ENCODE data around the gene OS9.

The OS9 gene

DNA sequence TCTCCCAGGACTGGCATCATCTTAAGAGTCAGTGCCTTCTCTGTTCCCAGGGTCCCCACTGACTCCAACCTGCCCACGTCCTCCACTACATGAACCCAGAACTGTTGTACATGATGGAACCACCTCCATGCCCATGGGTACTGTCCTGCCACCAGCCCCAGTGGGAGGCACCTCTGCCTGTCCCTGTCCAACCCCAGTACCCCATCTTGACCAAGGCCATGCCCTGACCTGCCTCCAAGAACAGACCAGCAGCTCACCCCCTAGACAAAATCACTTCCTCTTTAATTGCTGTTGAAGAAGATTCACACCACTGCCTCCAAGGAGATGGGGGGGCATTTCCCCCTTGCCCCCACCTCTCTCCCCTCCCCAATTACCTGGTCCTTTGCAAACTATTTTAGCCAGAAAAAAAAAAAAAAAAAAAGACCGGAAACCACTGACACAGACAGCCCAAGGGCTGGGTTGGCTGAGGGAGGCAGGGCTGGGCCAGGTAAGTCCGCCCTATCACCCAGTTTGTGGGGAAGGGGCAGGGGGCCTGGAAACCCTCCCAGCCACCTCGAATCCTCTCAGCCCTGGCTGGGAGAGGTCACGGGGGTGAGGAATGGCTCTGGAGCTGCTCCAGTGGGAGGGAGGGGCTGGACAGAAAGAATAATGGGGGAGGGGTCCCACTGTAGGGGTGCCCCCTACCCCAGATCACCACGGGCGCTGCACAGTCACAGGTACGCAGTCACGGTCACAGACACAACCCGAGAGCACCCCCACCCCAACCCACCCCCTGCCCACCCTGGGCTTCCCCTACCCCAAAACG is 31.2 kb downstream of the OS9 start:
- H3K36me3 ChIP-seq (ENCODE audit: insufficient read depth, low read length) = peaks cover 12% of the 10 kb centered on the region
- H3K27me3 ChIP-seq (ENCODE audit: control insufficient read depth, insufficient read depth, low read length) = peaks cover 4% of the 10 kb centered on the region
- peaks cover 9% of the 10 kb centered on the region for H3K4me1 ChIP-seq (ENCODE audit: control insufficient read depth, insufficient read depth, low read length)
- H3K9ac ChIP-seq (ENCODE audit: low read depth, low read length) = no peak overlapping the region
- no peaks in the 10 kb centered on the region for H3K9me3 ChIP-seq (replicated peaks; ENCODE audit: low read length)
- H3K4me2 ChIP-seq (ENCODE audit: low read length) = no peak overlapping the region
- no peak overlapping the region for H3K4me3 ChIP-seq (ENCODE audit: low read length)

DNA sequence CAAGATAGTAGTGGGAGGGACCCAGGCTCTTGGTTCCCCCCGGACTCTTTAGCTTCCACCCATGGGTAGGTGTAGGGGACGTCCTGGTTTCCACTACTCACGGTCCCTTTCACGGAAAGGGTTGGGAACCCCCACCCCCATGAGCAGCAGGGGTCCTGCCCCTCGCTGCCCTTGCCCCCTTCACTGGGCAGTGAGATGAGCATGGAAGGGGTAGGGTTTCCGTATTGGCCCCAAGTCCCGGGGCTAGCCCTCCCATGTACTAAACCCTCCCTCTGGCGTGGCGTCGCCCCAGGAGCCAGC is 31.9 kb downstream of the OS9 start:
- peak overlapping the region; percentile 82 for H3K9ac ChIP-seq (ENCODE audit: low read depth, low read length)
- peak overlapping the region; percentile 86 for H3K4me3 ChIP-seq (ENCODE audit: low read length)
- H3K36me3 ChIP-seq (ENCODE audit: insufficient read depth, low read length) = peaks cover 6% of the 10 kb centered on the region
- H3K27me3 ChIP-seq (ENCODE audit: control insufficient read depth, insufficient read depth, low read length) = peaks cover 7% of the 10 kb centered on the region
- H3K9me3 ChIP-seq (replicated peaks; ENCODE audit: low read length) = no peaks in the 10 kb centered on the region
- H3K4me2 ChIP-seq (ENCODE audit: low read length) = peak overlapping the region; percentile 87
- H3K4me1 ChIP-seq (ENCODE audit: control insufficient read depth, insufficient read depth, low read length) = peaks cover 9% of the 10 kb centered on the region

DNA sequence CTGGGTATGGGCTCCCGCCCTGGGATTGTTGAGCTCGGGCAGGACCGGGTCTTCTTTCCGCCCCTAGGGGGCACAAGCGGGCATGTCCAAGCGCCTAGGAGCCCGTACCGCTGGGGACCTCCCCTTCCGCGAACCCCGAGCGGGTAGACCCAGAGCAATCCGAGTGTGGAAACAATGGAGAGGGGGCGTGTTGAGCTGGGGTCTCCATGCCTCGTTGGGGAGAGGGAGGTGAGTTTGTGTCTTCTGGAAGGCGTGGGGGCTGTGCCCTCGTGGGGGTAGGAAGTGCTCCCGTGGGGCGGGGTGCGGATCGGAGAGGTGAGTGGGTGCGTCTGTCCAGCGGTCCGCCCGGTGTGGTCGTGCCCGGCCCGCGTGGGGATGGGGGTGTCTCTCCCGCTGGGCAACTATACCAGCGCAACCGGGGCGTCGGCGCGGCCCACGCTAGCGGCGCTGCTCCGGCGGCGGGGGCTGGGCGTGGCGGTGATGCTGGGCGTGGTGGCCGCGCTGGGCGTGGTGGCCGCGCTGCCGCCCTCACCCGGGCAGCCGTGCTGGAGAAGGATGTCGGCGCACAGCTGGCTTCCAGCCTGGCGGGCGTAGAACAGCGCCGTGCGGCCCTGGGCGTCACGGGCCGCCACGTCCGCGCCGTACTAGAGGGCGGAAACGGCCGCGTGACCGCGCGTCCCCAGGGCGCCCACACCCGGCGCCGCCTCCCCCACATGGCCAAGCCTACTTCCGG is 32.4 kb downstream of the OS9 start:
- H3K9ac ChIP-seq (ENCODE audit: low read depth, low read length) = peak overlapping the region; percentile 82
- H3K4me3 ChIP-seq (ENCODE audit: low read length) = peak overlapping the region; percentile 86
- H3K36me3 ChIP-seq (ENCODE audit: insufficient read depth, low read length) = peaks cover 6% of the 10 kb centered on the region
- H3K4me1 ChIP-seq (ENCODE audit: control insufficient read depth, insufficient read depth, low read length) = peaks cover 9% of the 10 kb centered on the region
- peaks cover 7% of the 10 kb centered on the region for H3K27me3 ChIP-seq (ENCODE audit: control insufficient read depth, insufficient read depth, low read length)
- no peaks in the 10 kb centered on the region for H3K9me3 ChIP-seq (replicated peaks; ENCODE audit: low read length)
- H3K4me2 ChIP-seq (ENCODE audit: low read length) = peak overlapping the region; percentile 87

DNA sequence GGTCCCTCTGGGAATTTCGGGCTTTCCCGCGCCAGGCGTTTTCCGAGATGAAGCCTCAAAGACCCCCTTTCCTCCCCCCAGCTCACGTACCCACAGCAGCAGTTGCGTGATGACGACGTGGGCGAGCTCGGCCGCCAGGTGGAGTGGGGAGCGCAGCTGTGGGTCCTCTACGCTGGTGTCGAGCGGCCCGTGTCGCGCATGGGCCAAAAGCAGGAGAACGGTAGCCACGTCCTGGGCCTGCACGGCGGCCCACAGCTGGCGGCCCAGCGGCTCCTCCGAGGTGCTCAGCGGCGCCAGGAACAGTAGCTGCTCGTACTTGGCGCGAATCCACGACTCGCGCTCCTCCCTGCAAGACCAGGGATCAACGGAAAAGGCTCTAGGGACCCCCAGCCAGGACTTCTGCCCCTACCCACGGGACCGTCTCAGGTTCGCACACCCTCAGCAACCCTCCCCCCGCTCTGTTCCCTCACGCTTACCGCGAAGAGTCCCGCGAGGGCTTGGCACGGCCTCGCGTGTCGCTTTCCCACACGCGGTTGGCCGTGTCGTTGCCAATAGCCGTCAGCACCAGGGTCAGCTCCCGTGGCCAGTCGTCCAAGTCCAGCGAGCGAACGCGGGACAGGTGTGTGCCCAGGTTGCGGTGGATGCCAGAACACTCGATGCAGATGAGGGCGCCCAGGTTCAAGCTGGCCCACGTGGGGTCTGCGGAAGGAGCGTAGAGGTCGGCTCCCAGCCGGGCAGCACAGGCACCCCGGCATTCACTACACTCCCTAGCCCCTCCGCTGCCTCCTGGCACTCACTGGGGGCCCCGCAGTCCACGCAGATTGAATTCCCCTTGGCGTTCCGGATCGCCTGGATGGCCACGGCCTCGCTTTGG is 33.2 kb downstream of the OS9 start:
- Histone ChIP-seq H3K27me3 (ENCODE audit: control insufficient read depth, insufficient read depth, low read length) (peaks cover 7% of the 10 kb centered on the region), H3K36me3 (ENCODE audit: insufficient read depth, low read length) (no peaks in the 10 kb centered on the region), H3K9ac (ENCODE audit: low read depth, low read length) (peak overlapping the region; percentile 82), H3K4me1 (ENCODE audit: control insufficient read depth, insufficient read depth, low read length) (peaks cover 9% of the 10 kb centered on the region), H3K4me2 (ENCODE audit: low read length) (peak overlapping the region; percentile 87), H3K9me3 (replicated peaks; ENCODE audit: low read length) (no peaks in the 10 kb centered on the region), H3K4me3 (ENCODE audit: low read length) (peak overlapping the region; percentile 86)

DNA sequence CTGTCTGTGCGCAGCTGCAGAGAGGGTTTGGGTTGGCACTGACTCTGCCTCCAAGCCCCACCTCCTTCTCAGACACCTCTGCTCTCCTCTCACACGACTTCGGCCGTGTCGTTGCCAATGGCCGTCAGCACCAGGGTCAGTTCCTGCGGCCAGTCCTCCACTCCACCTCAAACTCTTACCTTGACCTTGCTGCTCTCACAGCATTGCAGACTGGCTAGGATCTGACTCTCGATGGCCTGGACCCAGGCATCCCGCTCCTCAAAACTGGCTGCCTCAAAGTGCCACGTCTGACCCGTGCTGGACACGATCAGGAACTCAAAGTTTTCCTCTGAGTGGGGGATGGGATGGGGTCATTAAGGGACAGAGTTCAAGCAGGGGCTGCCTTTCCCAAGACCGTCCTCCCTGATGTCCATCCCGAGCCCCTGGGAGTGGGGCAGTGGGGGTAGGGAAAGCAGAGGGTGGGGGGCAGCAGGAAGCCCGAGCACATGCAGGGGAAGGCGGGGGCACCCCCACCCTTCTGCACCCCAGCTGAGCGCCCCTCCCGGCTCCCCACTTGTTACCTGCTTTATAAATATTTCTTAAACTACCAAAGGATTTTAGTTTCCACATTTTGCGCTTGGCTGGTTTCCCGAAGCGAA is 33.9 kb downstream of the OS9 start:
- H3K9ac ChIP-seq (ENCODE audit: low read depth, low read length) = no peak overlapping the region
- H3K4me3 ChIP-seq (ENCODE audit: low read length) = no peak overlapping the region
- no peaks in the 10 kb centered on the region for H3K9me3 ChIP-seq (replicated peaks; ENCODE audit: low read length)
- no peak overlapping the region for H3K4me2 ChIP-seq (ENCODE audit: low read length)
- no peaks in the 10 kb centered on the region for H3K36me3 ChIP-seq (ENCODE audit: insufficient read depth, low read length)
- peaks cover 9% of the 10 kb centered on the region for H3K4me1 ChIP-seq (ENCODE audit: control insufficient read depth, insufficient read depth, low read length)
- peaks cover 12% of the 10 kb centered on the region for H3K27me3 ChIP-seq (ENCODE audit: control insufficient read depth, insufficient read depth, low read length)

DNA sequence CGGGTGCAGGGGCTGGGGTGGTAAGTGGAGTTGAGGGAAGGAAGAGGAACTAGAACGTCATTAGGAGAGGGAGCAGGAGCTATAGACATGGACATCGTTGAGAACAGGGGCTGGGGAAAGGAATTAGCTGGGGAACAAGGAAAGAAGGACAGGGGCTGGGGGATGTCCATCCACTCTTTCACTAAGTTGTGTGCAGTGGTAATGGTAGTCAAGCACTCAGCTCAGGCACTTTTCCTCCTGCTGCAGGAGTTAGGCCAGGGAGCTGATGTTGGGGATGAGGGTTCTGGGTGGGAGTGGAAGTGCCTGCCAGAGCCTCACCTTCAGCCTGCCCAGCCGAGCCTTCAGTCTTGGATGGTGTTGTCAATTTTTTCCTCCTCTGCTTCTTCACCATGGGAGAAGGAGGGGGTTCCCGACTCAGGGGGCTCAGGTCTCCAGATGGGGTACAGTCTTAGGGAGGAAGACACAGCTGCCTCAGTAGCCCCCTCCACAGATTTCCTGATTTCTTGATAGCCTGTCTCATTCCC is 35.5 kb downstream of the OS9 start:
- Histone ChIP-seq H3K27me3 (ENCODE audit: control insufficient read depth, insufficient read depth, low read length) (peaks cover 21% of the 10 kb centered on the region), H3K9ac (ENCODE audit: low read depth, low read length) (no peak overlapping the region), H3K9me3 (replicated peaks; ENCODE audit: low read length) (no peaks in the 10 kb centered on the region), H3K36me3 (ENCODE audit: insufficient read depth, low read length) (no peaks in the 10 kb centered on the region), H3K4me1 (ENCODE audit: control insufficient read depth, insufficient read depth, low read length) (peaks cover 9% of the 10 kb centered on the region), H3K4me2 (ENCODE audit: low read length) (no peak overlapping the region), H3K4me3 (ENCODE audit: low read length) (no peak overlapping the region)

DNA sequence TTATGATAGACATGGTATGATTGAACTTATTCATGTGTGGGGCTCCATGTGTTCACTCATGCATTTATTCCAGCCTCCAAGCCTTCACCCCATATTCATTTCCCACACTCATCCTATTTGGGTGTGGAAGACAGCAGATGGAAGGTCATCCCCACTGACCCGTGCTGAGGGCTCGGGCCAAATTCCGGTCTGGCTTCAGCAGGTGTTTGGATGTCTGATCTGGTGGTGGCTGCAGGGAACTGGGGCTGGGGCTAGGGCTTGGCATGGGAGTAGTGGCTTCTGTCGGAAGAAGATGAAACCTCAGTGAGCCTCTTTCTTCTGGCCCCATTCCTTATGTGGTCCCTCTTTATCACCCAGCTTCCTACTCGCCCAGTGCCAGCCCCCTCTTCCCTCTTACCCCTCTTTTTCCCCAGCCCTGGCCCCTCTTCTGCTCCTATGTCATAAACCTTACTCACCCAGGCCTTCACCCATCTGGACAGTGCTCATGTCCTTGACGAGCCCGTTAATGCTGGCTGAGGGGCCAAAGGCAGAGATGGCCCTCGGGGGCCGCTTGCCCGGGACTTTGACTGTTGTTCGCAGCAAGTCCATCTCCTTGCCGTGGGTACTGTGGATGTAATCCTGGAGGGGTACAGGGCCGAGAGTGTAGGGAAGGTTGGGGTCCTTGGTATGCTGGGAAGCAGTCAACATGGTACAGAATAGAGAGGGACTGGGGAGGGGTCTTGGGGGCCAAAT is 36.6 kb downstream of the OS9 start:
- peaks cover 32% of the 10 kb centered on the region for H3K27me3 ChIP-seq (ENCODE audit: control insufficient read depth, insufficient read depth, low read length)
- H3K4me2 ChIP-seq (ENCODE audit: low read length) = no peak overlapping the region
- peaks cover 9% of the 10 kb centered on the region for H3K4me1 ChIP-seq (ENCODE audit: control insufficient read depth, insufficient read depth, low read length)
- H3K4me3 ChIP-seq (ENCODE audit: low read length) = no peak overlapping the region
- no peaks in the 10 kb centered on the region for H3K36me3 ChIP-seq (ENCODE audit: insufficient read depth, low read length)
- no peak overlapping the region for H3K9ac ChIP-seq (ENCODE audit: low read depth, low read length)
- H3K9me3 ChIP-seq (replicated peaks; ENCODE audit: low read length) = no peaks in the 10 kb centered on the region

DNA sequence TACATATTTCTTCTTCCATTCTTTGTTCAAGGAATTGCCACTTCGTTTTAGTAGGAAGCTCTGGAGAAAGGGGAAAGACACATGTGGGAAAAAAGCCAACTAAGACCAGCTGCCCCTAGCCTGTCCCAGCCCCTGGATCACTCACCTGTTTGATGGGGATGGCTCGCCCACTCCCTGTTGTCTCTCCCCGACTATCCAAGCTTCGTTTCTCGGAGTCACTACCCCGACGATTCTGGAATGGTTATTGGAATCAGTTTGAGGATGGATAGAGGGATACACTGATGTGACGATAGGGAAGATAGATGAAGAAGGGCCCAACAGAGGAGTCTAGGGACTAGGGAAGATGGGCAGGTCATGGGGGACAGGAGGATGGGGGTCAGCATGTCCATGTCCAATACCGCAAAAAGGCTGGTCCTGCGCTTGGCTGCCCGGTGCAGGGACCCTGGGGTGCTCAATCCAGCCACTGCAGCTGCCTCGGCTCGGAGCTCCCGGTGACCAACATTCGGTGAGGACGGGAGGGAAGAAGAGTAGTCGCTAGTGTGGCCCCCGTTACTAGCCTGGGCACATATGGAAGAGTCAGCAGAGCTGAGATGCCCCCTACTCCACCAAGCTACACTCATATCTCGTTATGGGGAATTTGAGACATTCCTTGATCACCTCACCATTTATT is 37.6 kb downstream of the OS9 start:
- Histone ChIP-seq H3K4me1 (ENCODE audit: control insufficient read depth, insufficient read depth, low read length) (peaks cover 17% of the 10 kb centered on the region), H3K27me3 (ENCODE audit: control insufficient read depth, insufficient read depth, low read length) (peaks cover 42% of the 10 kb centered on the region), H3K9ac (ENCODE audit: low read depth, low read length) (no peak overlapping the region), H3K4me3 (ENCODE audit: low read length) (no peak overlapping the region), H3K9me3 (replicated peaks; ENCODE audit: low read length) (no peaks in the 10 kb centered on the region), H3K4me2 (ENCODE audit: low read length) (no peak overlapping the region), H3K36me3 (ENCODE audit: insufficient read depth, low read length) (no peaks in the 10 kb centered on the region)

DNA sequence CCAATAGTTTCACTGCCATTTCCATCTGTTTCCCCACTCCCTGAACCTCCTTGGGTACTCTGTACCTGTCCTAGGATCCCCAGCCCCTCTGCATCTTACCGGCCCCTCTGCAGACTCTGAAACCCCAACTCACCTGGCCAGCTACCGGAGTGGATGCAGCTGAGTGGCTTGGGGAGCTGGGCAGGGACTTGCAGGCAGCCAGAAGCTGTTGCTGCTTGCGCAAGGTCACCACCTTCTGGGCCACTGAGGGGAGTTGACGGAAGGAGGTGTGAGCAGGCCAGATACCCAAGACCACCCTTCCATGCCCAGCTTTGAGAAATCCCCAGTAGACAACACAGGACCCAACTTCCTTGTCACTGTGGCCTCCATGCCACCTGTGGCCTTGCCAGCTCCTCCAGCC is 38.3 kb downstream of the OS9 start:
- Histone ChIP-seq H3K9ac (ENCODE audit: low read depth, low read length) (no peak overlapping the region), H3K36me3 (ENCODE audit: insufficient read depth, low read length) (no peaks in the 10 kb centered on the region), H3K4me1 (ENCODE audit: control insufficient read depth, insufficient read depth, low read length) (peaks cover 12% of the 10 kb centered on the region), H3K9me3 (replicated peaks; ENCODE audit: low read length) (no peaks in the 10 kb centered on the region), H3K4me2 (ENCODE audit: low read length) (no peak overlapping the region), H3K4me3 (ENCODE audit: low read length) (no peak overlapping the region), H3K27me3 (ENCODE audit: control insufficient read depth, insufficient read depth, low read length) (peaks cover 49% of the 10 kb centered on the region)

Data from skeletal muscle satellite cell (primary cell).